ENCODE measurements around the gene BAIAP2L2.

Gene BAIAP2L2

DNA sequence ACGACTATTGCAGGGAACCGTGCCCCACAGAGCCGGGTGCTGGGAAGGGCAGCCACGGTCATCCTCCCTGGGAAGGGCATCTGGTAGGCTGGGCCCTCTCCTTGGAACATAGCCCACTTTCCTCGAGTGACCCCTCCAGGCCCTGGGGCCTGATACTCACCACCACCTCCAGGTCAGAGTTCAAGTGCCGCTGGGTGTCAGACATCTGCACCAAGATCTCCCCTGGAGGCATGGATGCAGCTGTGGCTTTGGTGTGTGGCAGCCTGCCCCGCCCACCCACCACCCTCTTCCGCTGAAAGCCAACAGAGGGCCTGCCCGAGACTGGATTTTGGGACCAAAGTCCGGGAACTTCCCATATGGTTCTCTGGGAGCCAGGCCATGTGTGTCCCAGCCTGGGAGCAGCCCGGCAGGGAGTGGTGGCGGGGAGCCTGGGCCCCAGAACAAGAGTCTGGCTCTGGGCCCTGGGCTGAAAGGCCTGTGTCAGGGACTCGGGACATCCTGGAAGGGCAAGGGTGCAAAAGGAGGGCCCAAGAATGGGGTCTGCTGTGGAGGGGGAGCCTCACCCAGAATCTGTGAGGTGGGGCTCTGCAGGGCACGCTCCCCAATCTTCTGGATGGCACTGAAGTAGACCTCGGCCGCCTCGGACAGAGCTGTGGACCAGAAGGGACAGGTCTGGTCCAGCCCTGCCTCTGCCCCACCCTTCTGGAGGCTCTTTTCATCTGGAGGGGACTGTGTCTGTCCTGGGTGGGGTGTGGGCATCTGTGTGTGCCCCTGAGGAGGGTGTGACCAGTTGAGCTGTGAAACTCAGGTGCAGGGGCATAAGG, 2.6 kb downstream of the BAIAP2L2 start:
- Histone ChIP-seq H3K4me1 (no peaks in the 10 kb centered on the region), H3K79me2 (no peaks in the 10 kb centered on the region), H3K9me3 (ENCODE audit: control insufficient read depth, low read length) (no peaks in the 10 kb centered on the region), H3K36me3 (ENCODE audit: control insufficient read depth, insufficient read depth, low read length) (no peaks in the 10 kb centered on the region), H2AFZ (no peak overlapping the region), H3K4me2 (ENCODE audit: low read length) (no peak overlapping the region), H3K27ac (no peak overlapping the region), H3K27me3 (ENCODE audit: control insufficient read depth, insufficient read depth, low read length) (no peaks in the 10 kb centered on the region), H3K9ac (no peak overlapping the region), H3K4me3 (ENCODE audit: low read depth, low read length) (no peak overlapping the region)
- TF ChIP-seq, protein P1, sequence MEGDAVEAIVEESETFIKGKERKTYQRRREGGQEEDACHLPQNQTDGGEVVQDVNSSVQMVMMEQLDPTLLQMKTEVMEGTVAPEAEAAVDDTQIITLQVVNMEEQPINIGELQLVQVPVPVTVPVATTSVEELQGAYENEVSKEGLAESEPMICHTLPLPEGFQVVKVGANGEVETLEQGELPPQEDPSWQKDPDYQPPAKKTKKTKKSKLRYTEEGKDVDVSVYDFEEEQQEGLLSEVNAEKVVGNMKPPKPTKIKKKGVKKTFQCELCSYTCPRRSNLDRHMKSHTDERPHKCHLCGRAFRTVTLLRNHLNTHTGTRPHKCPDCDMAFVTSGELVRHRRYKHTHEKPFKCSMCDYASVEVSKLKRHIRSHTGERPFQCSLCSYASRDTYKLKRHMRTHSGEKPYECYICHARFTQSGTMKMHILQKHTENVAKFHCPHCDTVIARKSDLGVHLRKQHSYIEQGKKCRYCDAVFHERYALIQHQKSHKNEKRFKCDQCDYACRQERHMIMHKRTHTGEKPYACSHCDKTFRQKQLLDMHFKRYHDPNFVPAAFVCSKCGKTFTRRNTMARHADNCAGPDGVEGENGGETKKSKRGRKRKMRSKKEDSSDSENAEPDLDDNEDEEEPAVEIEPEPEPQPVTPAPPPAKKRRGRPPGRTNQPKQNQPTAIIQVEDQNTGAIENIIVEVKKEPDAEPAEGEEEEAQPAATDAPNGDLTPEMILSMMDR (IDR thresholded peaks at IDR 0.05) = no peak

GRCh38 chr22:38106814-38107578, 3.5 kb downstream of the BAIAP2L2 start:
- Histone ChIP-seq H3K27me3 (ENCODE audit: control insufficient read depth, insufficient read depth, low read length) (no peaks in the 10 kb centered on the region), H3K4me2 (ENCODE audit: low read length) (no peak overlapping the region), H3K79me2 (no peaks in the 10 kb centered on the region), H3K9ac (no peak overlapping the region), H3K4me1 (no peaks in the 10 kb centered on the region), H3K4me3 (ENCODE audit: low read depth, low read length) (no peak overlapping the region), H3K27ac (no peak overlapping the region), H3K36me3 (ENCODE audit: control insufficient read depth, insufficient read depth, low read length) (no peaks in the 10 kb centered on the region), H3K9me3 (ENCODE audit: control insufficient read depth, low read length) (no peaks in the 10 kb centered on the region), H2AFZ (no peak overlapping the region)
- TF ChIP-seq, protein P1 (IDR thresholded peaks at IDR 0.05) = no peak

- Histone ChIP-seq H3K4me2 (ENCODE audit: low read length) (no peak overlapping the region), H3K36me3 (ENCODE audit: control insufficient read depth, insufficient read depth, low read length) (no peaks in the 10 kb centered on the region), H3K79me2 (no peaks in the 10 kb centered on the region), H3K27me3 (ENCODE audit: control insufficient read depth, insufficient read depth, low read length) (no peaks in the 10 kb centered on the region), H3K9ac (no peak overlapping the region), H3K9me3 (ENCODE audit: control insufficient read depth, low read length) (no peaks in the 10 kb centered on the region), H3K27ac (no peak overlapping the region), H3K4me1 (no peaks in the 10 kb centered on the region), H2AFZ (no peak overlapping the region), H3K4me3 (ENCODE audit: low read depth, low read length) (no peak overlapping the region)
- TF ChIP-seq, protein P1 (IDR thresholded peaks at IDR 0.05) = no peak
These were observed 6.4 kb downstream of the BAIAP2L2 start for GRCh38 chr22:38104084-38104483.

- Histone ChIP-seq H3K36me3 (ENCODE audit: control insufficient read depth, insufficient read depth, low read length) (no peaks in the 10 kb centered on the region), H3K4me2 (ENCODE audit: low read length) (no peak overlapping the region), H3K9me3 (ENCODE audit: control insufficient read depth, low read length) (no peaks in the 10 kb centered on the region), H3K27ac (no peak overlapping the region), H3K4me3 (ENCODE audit: low read depth, low read length) (no peak overlapping the region), H2AFZ (no peak overlapping the region), H3K79me2 (no peaks in the 10 kb centered on the region), H3K27me3 (ENCODE audit: control insufficient read depth, insufficient read depth, low read length) (no peaks in the 10 kb centered on the region), H3K4me1 (no peaks in the 10 kb centered on the region), H3K9ac (no peak overlapping the region)
- TF ChIP-seq, protein P1 (IDR thresholded peaks at IDR 0.05) = no peak
These were observed 6.8 kb downstream of the BAIAP2L2 start for GRCh38 chr22:38103641-38104040.

All from parathyroid adenoma (tissue), 2 donors.